ENCODE data around the gene GARIN5B. TPM values are rescaled to one million over a fixed set of nuclear protein-coding genes. Genes with fewer than 3 reads are reported as not detected.

The GARIN5B gene
- total and polyA plus RNA-seq, 2 of the 8 experiments (the other 6 are each of a cell fraction or from before 2014, with no cell fraction given) = 0.03 TPM; not detected in 1

- peaks cover 0 to 7% (median 1%) of the 10 kb centered on the region in 4 experiments; a peak in 3 of 7 replicates for H3K4me1 ChIP-seq (replicated peaks in 1 of 4; ENCODE audit: control insufficient read depth in 3 of 4, insufficient read depth in 4 of 4, low read length in 3 of 4)
- H3K4me3 ChIP-seq (ENCODE audit: extremely low read depth in 1 of 4, insufficient read depth in 2 of 4, low read depth in 3 of 4, low read length in 4 of 4) = no peak overlapping the region
- H3K9ac ChIP-seq (replicated peaks in 1 of 4; ENCODE audit: extremely low read depth in 1 of 4, low read depth in 3 of 4, low read length in 3 of 4) = no peak overlapping the region
- H3K23ac ChIP-seq (ENCODE audit: insufficient read length) = no peak overlapping the region
- H4K20me1 ChIP-seq (replicated peaks in 1 of 2; ENCODE audit: control insufficient read depth in 1 of 2, insufficient read depth in 2 of 2, low read length in 2 of 2) = no peaks in the 10 kb centered on the region
- H3K27ac ChIP-seq (ENCODE audit: low read depth, low read length) = no peak overlapping the region
- no peaks in the 10 kb centered on the region for H3K9me3 ChIP-seq (ENCODE audit: insufficient read depth in 2 of 2, low read depth in 1 of 2, low read length in 1 of 2)
- no peak overlapping the region for H3K56ac ChIP-seq (replicated peaks; ENCODE audit: insufficient read length, low read depth, low read length)
- FAIRE-seq (no peak), DNase-seq (ENCODE audit: low read depth in 1 of 2, low spot score in 2 of 2) (no peak)
- peaks cover 17% of the 10 kb centered on the region; the same call in 1 of the 2 replicates for H3K23me2 ChIP-seq (ENCODE audit: low read depth, low read length)
- no peaks in the 10 kb centered on the region for H3K79me1 ChIP-seq (ENCODE audit: low read depth, low read length)
- no peaks in the 10 kb centered on the region; a peak in 1 of 4 replicates for H3K79me2 ChIP-seq (ENCODE audit: control insufficient read depth in 1 of 2, insufficient read depth in 2 of 2, low read length in 2 of 2)
- ChIA-PET CTCF (ENCODE audit: partially characterized antibody) (interaction anchor here (1.4 to 3.7 kb wide), 2 partner anchors 14 to 20 kb away, joined by 4 to 12 read pairs; no protein-coding TSS in a partner anchor), POLR2A (ENCODE audit: partially characterized antibody) (interaction anchor here (1.1 to 3.8 kb wide), 6 partner anchors 13 to 71 kb away, joined by 3 to 19 read pairs (median 7); partner anchors contain the start of genes TMEM238 and UBE2S)
- H3K27me3 ChIP-seq (replicated peaks in 1 of 4; ENCODE audit: control insufficient read depth in 3 of 4, extremely low read depth in 1 of 4, insufficient read depth in 3 of 4, low read length in 3 of 4) = peaks cover 0 to 3% (median 0%) of the 10 kb centered on the region in 4 experiments; a peak in 1 of 7 replicates
- H2BK15ac ChIP-seq (ENCODE audit: low read length) = no peak overlapping the region
- no peak overlapping the region for H2BK5ac ChIP-seq (ENCODE audit: low read depth, low read length)
- TF ChIP-seq CBX5 (IDR thresholded peaks at IDR 0.05; ENCODE audit: low read depth, low read length) (no peak), SUZ12 (IDR thresholded peaks at IDR 0.05; ENCODE audit: low read length) (no peak), RFX5 (IDR thresholded peaks at IDR 0.05; ENCODE audit: borderline replicate concordance, low read depth, low read length) (no peak), TAF7 (optimal IDR thresholded peaks at IDR 0.05; ENCODE audit: borderline replicate concordance, low read depth, low read length) (no peak), TCF12 (IDR thresholded peaks at IDR 0.05; ENCODE audit: low read depth, low read length) (no peak), SP2 (IDR thresholded peaks at IDR 0.05; ENCODE audit: low read length) (no peak), HDAC2 (IDR thresholded peaks at IDR 0.05; ENCODE audit: borderline replicate concordance in 1 of 2, low read depth in 2 of 2, low read length in 2 of 2) (no peak), NRF1 (IDR thresholded peaks at IDR 0.05; ENCODE audit: low read depth, low read length) (no peak)
- H3K4ac ChIP-seq (replicated peaks; ENCODE audit: insufficient read length, low read depth, low read length) = no peak overlapping the region
- no peak overlapping the region for H2BK120ac ChIP-seq (replicated peaks; ENCODE audit: low read depth, low read length)
- no peak overlapping the region for H2BK20ac ChIP-seq (ENCODE audit: low read length)
- H3K14ac ChIP-seq (ENCODE audit: insufficient read length) = no peak overlapping the region
- H2BK12ac ChIP-seq (ENCODE audit: low read depth, low read length) = no peak overlapping the region
- no peak overlapping the region for H2AFZ ChIP-seq (ENCODE audit: low read length)
- no peak overlapping the region for H3K4me2 ChIP-seq (ENCODE audit: insufficient read depth in 1 of 2, low read depth in 2 of 2, low read length in 2 of 2)
- no peak overlapping the region for H2AK5ac ChIP-seq (ENCODE audit: low read depth, low read length)
- no peaks in the 10 kb centered on the region for H3K36me3 ChIP-seq (ENCODE audit: control insufficient read depth in 2 of 4, insufficient read depth in 4 of 4, low read length in 3 of 4)
- no peak overlapping the region for H4K91ac ChIP-seq (replicated peaks; ENCODE audit: insufficient read length, low read length)
- H4K8ac ChIP-seq (ENCODE audit: extremely low read depth, insufficient read depth, low read length) = no peak overlapping the region
- WGBS, 2 experiments (ENCODE audit: extremely low coverage in 1 of 2, insufficient coverage in 1 of 2, insufficient read length in 1 of 2, insufficient replicate concordance in 2 of 2, low coverage in 1 of 2, low lambda C conversion rate in 2 of 2, missing lambda C conversion rate in 1 of 2) = 86% methylated on average over 7 of the region's 7 CpGs; no CpG with 5 or more reads in 1 of the 2 experiments
- H3K18ac ChIP-seq (ENCODE audit: extremely low read depth, low read length) = no peak overlapping the region
- no peak overlapping the region for H4K5ac ChIP-seq (ENCODE audit: insufficient read length, low read depth, low read length)
Measured at GRCh38 chr19:55336101-55336500, 27.0 kb downstream of the GARIN5B start.

Data from H1 (cell line).